GM19025 (cell line): Measurements from ENCODE around the gene GPC5.
"Not testable (repeated sequence)": the region's sequence is repeated elsewhere in the genome, so short reads cannot be mapped to it uniquely, and the experiment has no call there.

Source experiments
- ATAC-seq: cut with Tn5 transposase; IDR thresholded peaks from one replicate; pipeline ENCODE4 v1.9.1; 2021; ENCODE audit warnings: mild to moderate bottlenecking, low read depth, moderate library complexity; ENCODE audit not compliant: unreplicated experiment

The GPC5 gene

GRCh38 chr13:92407858-92408257, 1009.4 kb downstream of the GPC5 start:
- no peak for ATAC-seq

- ATAC-seq = no peak
Observed at GRCh38 chr13:92412481-92412880, 1014.1 kb downstream of the GPC5 start.

- no peak for ATAC-seq
Observed at GRCh38 chr13:92412996-92413395, 1014.6 kb downstream of the GPC5 start.

DNA sequence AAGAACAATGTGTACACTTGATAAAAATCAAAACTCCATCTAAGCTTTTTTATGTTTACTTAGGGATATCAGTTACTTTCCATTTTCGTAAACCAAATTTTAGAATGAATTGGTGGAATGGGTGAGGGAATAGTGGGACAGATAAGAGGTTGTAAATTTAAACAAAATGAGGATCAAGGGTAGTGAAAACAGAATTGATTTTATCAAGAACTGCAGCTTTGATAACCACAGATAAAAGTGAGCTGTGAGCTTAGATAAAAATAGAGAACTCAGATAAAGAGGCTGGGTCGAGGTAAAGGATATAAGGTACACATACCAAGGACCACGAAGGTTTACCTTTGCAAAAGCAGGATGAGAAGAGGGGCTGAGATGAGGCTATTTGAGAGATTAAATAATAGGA, 1015.0 kb downstream of the GPC5 start:
- ATAC-seq = no peak

DNA sequence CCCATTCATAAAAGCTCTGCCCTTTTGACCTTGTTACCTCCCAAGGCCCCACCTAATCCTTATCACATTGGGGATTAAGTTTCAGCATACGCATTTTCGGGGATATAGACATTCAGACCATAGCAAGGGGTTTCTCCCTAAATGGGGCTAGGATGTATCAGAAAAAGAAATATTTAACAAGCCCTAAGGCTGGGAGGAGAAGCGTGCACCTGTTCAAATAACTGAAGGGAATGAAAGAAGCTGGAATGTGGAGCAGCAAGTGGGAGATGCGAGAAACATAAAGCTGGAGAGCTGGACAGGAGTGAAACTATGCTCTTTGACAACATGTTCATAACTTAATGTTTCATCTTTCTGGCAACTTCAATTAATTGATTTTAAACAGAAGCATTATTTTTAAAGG, 1016.4 kb downstream of the GPC5 start:
- ATAC-seq = no peak

- no peak for ATAC-seq
Observed at GRCh38 chr13:92415781-92416180, 1017.4 kb downstream of the GPC5 start.

DNA sequence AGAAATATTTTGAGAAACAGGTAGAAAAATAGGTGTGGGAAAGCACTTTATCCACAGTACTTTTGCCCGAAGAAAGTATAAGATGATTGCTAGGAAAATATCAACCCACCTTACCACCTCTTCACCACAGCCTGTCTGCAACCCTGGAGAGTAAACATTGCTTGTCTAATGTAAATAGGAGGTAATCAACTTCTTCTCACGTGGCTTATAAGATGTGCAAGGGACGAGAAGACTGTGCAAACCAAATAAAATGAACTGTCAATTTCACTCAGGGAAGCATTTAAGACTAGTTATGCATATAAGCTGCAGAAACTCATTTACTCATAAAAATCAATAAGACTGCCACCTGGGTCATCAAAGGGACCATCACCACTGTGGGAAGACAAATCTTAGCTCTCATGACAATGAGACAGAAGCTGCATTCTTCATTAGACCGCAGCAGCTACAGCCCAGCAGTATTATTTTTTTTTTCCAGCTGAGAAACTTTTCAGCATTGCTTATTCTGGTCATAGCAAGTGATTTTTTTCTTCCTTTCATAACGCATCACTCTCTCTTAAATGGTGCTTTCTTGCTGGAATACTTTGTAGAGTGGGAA, 1020.5 kb downstream of the GPC5 start:
- no peak for ATAC-seq

DNA sequence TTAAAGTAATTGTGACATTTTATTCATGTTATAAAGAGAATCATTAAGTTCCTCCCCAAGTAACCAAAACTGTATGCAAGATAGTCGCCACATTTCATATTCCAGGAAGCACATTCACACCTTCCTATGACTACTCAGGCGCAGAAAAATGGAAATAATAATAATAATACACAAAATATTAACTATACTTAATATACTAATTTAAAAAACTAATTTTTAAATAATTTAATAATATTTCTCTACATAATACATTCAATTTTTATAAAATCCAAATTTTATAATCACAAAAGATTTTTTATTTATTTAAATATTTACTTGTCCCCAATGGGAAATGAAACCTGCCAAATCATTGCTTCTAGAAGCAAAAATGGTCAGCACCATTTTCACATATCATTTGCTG, 1030.8 kb downstream of the GPC5 start:
- no peak for ATAC-seq

DNA sequence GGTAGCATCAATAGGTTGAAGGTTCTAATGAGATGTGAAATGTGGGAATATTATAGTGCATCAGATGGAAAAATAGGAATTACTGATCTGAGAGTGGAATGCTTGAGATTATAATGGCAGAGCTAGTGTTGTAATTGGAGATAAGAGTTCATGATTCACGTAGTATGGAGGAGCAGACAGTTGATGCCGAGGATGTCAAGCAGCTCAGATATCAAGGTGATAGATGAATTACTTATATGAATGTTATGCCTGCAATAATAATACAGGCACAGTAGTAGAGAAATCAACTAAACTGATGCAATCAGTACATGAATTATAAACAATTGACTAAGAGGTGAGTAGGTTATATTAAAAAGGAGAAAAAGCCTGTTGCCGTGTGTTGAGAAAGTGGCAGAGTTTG, 1035.0 kb downstream of the GPC5 start:
- no peak for ATAC-seq

DNA sequence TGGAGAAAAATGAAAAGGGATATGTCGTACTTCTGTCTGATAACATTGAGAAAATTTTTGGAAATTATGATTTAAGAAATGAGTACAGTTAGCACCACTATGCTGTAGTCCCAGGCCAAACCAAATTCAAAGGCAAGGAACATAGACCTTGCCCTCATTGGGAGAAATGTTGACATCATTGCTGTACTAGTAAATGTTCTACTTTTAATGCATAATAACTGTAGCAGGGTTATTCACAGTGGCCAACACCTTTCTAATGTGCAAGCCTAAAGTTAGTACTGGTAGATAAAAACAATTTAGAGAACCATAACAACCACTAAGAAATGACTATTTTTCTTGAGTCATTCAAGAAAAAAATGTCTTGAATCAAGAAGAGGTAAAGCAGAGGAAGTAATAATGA, 1035.5 kb downstream of the GPC5 start:
- ATAC-seq = no peak

DNA sequence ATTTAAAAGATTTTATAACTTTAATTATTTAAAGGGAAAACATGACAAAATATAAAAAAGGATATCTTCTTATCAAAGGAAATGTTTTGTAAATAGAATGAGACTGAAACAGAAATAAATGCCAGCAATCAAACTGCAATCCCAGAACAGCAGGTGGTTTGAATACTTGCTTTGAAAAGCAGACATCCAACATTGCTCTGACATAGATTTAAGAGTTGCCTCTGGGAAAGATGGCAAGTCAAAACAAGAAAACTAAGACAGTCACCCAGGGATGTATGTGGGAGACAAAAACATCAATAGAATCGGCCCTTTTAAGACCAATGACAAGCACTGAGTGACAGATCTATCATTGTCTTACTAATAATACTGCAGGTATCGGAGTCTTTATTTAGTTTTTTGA, 1038.5 kb downstream of the GPC5 start:
- ATAC-seq = no peak

DNA sequence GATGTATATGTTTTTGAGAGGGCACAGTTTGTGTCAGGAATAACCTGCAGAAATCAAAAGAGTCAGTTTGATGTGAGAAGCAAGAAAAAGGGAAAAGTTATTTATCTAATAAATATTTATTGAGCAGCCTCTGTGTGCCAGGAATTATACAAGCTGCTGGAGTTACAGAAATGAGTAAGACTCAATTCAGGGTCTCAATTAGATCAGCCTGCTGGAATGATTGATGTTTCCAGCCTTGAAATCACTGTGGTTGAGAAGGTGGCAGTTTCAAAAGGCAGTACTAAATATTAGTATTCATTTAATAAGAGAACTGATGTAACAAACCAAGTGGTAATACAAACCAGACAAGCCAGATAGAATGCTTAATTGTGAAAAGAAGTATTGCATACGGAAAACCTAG, 1045.8 kb downstream of the GPC5 start:
- no peak for ATAC-seq

DNA sequence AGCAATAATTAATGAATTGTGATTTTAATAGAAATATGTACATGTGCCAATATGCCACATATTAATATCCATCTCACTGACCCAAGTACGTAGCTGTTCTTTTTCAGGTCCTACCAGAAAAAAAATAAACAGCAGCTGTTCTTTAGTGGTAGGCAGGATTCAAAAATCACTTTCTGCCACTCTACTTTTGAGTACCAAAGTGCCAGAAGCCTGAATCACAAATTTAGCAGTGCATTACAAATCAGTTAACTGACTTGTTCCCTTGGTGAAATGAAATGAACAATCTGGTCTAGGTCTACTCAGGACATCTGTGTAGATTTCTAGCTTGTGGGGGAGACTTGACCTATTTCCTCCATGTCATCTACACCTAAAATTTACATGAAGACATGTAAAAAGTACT, 1052.6 kb downstream of the GPC5 start:
- ATAC-seq = no peak

DNA sequence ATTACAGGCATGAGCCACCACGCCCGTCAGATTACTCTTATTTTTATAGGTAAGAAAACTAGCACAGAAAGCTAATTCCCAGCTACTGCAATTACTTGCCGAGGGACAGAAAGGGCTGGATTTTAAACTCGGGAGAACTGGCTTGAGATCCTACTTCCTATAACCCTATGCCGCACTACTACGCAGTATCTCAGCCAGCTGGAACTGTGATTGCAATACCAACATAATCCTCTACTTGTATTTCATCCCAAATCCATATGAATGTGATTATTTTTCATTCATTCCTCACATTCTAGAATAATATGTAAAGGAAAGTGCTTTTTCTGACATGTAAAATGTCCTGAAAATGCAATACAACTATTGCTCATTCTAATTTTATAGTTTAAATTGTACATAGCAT, 1054.4 kb downstream of the GPC5 start:
- ATAC-seq = no peak

GRCh38 chr13:92459306-92459705, 1060.9 kb downstream of the GPC5 start:
- ATAC-seq = no peak

DNA sequence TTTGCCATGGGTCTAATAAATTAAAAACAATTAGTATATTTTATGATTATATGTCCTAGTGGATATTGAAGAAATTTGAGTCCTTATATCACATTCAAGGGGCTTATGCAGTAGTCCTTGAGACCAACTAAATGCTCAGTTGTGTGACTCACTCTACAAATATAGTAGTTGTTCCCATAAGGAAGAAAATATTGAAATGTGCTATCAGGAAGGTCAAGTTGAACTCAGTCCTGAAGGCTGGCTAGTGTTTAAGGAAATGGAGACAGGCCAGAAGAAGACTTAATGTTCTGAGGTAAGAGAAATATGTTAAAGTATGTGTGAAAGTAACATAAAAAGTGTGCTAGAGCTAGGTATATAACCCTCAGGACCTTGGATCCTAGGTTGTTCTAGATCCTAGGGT, 1062.1 kb downstream of the GPC5 start:
- ATAC-seq = no peak

DNA sequence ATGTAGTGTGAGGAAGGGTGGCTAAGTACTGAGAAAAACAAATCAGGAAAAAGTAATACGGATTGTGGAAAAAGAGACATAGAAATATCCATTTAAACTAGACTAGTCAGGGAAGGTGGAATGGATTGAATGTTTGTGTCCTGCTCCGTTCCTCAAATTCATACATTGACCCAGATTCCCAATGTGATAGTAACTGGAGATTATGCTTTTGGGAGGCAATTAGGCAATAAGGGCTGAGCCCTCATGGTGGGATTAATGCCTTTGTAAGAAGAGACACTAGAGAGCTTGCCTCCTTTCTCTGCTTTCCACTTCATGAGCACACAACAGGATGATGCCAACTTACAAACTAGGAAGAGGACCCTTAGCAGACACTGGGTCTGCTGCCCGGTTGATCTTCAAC, 1063.0 kb downstream of the GPC5 start:
- no peak for ATAC-seq

DNA sequence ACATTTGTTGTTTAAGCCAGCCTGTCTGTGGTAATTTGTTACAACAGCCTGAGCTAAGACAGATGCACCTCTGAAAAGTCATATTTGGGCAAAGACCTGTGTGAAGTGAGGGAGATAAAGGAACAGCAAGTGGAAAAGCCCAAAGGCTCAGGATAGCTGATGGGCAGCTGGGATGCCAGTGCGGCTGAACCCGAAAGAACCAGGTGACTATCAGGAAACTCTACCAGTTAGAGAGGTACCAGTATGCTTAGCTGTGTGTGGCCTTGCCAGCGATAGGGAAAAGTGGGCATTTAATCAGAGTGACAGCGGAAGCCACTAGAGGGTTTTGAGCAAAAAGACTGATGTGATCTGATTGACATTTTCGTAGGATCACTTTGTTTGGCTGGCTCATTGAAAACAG, 1063.4 kb downstream of the GPC5 start:
- no peak for ATAC-seq

DNA sequence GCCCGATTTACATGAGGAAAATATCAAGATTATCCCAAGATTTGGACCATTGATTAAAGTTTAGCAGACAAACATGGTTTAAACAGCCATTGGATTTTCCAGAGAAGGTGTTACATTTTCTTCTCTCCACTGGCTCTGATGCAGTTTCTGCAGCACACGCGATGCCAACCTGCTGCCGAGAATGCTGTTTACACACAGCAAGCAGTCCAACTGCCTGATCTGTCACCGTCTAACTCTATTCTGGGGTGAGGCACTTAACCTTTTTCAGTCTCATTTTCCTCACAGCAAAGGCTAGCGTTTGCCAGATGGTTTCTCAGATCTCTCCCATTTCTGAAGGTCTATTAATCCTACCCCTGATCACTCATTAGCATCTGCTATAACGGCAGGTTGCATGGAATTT, 1064.7 kb downstream of the GPC5 start:
- no peak for ATAC-seq

GRCh38 chr13:92473765-92474475, 1075.5 kb downstream of the GPC5 start:
- no peak for ATAC-seq

DNA sequence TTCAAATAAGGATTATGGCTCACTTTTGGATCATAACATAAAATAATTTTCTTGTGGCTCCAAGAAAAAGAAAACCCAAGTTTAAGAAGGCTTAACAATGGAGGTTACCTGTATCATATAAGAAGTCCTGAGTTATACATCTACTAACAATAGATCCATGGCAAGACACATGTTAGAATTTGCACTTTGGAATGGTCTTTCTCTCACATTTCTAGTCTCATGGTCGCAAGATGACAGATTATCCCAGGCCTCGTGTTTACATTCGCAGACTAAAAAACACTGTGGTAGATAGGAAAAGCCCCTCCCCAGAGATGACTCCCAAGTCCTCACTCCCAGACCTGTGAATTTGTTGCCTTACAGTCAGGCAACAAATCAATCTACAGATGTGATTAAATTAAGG, 1082.0 kb downstream of the GPC5 start:
- no peak for ATAC-seq

GRCh38 chr13:92482790-92483189, 1084.4 kb downstream of the GPC5 start:
- not testable (repeated sequence) for ATAC-seq

- ATAC-seq = no peak
Observed at GRCh38 chr13:92483894-92484293, 1085.5 kb downstream of the GPC5 start.
